ENCODE data around the gene FYCO1.
A peak's percentile ranks its signal among the peaks of the same experiment; 100 is the strongest.

Gene FYCO1

GRCh38 chr3:45940004-45940780, 55.4 kb downstream of the FYCO1 start:
- no peak for DNase-seq

DNA sequence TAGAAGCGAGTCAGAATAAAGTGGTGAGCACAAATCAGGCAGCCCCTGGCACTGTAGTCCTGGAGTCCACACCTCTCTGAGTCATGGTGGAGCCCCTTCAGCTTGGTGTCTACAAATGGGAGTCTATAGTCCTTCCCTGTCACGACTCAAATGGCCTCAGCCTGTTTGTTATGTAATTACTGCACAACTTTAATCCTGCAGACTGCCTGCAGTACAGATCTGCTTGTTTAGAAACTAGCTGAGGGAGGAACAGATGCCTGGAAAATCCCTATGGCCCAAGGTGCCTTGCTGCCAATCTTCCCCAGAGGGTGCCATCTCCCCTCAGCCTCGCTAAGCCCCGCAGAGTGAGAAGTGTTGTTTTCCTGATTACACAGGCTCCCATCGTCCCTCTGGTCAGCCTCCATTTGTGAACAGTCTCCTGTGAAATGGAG, 56.3 kb downstream of the FYCO1 start:
- DNase-seq, result no peak

DNA sequence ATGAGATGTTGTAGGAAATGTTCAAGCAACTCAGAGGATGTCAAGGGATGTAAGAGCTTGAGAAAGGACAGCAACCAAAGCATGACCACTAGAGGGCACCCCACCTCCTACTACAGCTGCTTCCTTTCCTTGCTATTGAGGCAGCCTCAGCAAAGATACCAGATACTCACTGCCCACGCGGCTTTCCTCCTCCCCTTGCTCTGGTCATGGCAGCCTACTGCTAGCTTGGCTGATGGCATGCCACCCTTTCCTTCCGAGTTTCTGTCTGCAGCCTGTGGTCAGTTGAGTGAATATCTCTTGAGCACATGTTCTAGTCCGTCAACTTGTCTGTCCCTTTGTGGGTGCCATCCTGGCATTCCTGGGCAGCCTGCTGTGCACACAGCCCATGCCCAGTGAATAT, 56.8 kb downstream of the FYCO1 start:
- peak; percentile 65 to 71 for DNase-seq

GRCh38 chr3:45938043-45938435, 57.6 kb downstream of the FYCO1 start:
- DNase-seq, result no peak

DNA sequence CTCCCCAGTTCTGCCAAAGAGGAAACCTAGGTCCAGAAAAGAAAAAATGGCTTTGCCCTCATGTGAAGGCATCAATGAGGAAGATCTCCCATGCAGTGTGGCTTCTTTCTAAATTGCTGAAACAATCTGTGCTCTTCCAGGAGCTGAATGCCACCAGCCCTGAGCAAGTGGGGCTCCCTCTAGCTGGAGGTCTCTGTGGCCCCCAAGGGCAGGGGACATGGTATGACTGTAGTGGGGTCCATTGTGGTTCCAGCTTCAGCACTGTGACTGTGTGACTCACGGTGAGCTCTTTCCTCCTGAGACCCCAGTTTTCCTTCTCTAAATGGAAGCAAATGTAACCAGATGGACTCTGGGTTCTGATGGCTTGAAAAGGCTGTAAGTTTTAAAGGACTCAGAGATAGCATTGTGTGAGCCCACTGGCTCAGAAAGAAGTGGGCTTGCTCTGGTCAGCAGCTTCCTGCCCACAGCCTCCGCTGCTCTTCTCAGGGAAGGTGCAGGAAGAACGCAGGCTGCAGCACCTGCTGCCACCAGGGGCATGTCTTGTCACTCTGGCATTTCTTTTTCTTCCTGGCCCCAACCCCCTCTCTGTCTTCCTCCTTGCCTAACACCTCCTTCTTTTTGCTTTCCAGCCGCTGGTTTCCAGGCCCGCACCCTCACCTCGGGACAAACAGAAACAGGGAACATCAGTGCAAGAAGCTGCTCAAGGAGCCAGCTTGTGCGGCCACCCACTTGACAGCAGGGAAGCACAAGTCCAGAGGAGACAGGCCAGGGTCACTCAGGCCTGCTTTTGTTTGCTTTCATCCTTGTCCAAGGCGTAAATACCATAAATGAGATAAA, 58.2 kb downstream of the FYCO1 start:
- DNase-seq, result no peak

GRCh38 chr3:45936261-45936660, 59.4 kb downstream of the FYCO1 start:
- no peak for DNase-seq

- DNase-seq, result no peak
Measured at GRCh38 chr3:45933591-45933990, 62.0 kb downstream of the FYCO1 start.

GRCh38 chr3:45932112-45932511, 63.5 kb downstream of the FYCO1 start:
- no peak for DNase-seq

- DNase-seq, result no peak
Measured at GRCh38 chr3:45931496-45931895, 64.1 kb downstream of the FYCO1 start.

DNA sequence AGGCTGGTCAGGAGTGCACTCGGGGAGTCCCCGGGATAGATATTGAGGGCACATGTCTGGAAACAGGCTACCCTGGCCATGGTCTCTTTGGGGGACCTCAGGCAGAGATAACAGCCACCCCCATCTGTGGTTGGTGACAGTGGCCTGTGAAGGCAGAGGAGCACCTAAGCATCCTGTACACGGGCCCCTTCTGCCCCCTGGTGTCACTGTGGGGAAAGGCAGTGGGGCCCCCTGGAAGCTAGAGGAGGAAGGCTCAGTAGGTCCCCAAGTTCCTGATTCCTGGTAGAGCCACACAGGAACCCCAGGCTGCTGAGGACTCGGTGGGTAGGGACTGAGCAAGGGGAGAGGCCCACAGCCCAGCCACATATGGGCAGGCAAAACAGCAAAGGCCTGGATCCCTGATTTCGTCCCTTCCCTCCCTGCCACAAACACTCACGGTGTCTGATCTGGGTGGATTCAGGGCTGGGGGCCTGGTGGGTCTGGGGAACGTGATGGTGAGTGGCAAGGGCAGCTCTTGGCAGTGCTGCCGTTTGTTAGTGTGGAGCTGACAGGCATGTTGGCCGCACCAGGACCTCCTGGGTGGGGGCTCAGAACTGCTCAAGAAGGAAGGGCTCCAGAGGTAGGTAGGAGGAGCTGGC, 66.5 kb downstream of the FYCO1 start:
- no peak for DNase-seq

- no peak for DNase-seq
Measured at GRCh38 chr3:45927881-45928280, 67.7 kb downstream of the FYCO1 start.

- no peak for DNase-seq
Measured at GRCh38 chr3:45923755-45924154, 71.9 kb downstream of the FYCO1 start.

DNA sequence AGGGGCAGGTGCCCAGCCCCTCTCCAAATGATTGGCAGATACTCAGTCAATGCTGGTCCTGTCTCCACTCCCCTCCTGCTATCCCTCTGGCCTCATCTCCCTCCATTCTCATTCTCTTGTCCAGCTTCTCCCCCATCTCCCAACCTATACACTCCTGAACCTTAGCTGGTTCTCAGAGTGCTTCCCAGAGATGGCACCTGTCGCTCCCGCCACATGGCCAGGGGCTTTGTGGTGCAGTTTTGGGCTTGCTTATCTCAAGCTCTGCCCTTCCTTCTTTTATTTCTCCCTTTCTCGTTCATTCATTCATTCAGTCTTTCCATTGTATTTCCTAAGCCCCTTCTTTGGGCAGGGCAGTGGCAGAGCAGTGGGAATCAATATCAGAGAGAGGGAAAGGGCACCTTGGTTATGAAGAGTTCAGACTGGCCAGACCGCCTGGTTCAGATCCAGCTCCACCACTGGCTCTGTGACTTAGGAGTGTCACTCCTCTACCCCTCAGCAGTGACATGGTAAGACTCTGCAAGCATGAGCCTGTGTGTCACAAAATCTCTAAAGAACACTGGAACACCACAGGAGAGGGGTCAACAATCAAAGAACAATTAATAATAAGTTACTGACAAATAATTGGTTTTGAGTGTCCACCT, 72.6 kb downstream of the FYCO1 start:
- no peak for DNase-seq

DNA sequence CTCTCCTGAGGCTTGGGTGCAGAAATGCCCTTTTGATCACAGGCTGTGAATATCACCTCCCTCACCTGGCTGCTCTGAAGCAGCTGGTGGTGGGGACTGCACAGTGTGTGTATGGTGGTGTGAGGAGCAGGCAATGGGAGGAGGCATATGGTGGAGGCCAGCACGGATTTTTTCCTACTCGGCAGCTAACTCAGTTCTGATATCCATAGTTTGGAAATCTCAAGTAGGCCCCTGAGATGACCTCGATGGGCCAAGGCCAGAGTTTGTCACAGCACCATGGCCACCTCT, 73.6 kb downstream of the FYCO1 start:
- no peak for DNase-seq

DNA sequence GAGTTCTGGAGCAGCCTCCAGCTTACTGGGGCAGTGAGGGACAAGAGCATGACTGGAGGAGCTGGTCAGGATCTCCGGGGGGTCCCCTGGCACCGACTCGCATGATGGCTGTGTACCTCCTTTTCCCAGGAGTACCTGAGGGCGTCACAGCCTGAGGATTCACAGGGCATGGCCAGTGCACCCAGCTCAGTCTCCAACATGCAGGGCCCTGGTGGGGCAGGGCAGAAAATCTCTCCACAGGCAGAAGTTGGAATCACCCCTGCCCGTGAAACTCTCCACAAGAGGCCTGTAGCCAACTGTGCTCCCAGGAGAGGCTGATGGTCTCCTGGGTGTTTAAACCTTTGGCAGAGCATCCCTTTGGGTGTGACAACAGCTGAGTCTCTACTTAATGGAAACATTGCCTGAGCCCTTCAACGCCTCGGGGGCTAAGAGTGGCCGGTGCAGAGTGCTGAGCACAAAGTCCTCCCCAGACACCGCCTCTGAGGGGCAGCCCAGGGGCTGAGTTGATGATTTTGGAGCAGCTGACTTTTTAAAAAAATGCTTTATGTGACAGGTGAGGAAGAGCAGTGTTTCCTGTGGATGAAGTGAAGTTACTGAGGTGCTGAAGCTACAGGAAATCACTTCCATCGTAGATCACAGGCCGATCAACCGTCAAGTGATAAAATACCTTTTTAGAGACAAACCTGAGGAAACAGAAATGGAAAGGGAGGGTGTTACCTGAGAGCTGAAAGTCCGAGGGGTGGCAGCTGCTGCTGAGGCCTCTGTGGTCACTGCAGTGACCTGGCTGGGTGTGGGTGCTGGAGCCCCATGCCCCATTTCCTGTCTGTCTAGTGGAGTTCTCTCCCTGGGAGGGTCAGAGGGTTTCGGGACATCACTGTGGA, 74.2 kb downstream of the FYCO1 start:
- no peak for DNase-seq

GRCh38 chr3:45917146-45917898, 78.3 kb downstream of the FYCO1 start:
- no peak for DNase-seq

DNA sequence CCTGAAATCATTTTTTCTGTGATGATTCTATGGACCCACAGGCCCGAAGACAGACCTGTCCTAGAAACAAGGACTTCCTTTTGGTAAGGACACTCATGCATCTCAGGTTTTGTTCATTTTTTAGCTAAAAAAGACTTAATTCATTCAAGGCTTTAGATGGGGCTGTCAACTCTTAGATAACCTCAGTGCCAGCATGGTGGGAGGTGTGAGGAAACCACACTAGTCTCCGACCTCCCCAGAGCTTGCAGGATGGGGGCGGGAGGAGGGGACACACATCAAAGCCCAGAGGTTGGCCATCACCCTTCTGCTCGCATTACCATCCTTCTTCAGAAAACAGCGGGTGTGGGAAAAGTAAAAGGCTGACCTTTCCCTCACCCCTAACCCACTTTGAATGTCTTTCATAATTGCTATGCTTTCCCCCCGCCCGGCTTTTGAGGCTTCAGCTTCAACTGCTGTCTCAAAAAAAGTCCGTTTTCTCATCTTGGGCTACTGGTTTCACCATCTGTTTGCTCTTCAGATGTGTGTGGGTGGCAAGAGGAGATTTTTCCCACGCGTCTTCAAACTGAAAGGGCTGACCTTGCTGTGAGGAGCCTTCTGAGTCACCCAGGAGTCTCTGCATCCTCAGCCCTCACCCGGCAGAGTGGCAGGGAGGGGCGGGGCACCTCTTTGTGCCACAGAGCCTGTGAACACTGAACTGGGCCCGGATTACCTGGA, 79.9 kb downstream of the FYCO1 start:
- DNase-seq, result no peak

DNA sequence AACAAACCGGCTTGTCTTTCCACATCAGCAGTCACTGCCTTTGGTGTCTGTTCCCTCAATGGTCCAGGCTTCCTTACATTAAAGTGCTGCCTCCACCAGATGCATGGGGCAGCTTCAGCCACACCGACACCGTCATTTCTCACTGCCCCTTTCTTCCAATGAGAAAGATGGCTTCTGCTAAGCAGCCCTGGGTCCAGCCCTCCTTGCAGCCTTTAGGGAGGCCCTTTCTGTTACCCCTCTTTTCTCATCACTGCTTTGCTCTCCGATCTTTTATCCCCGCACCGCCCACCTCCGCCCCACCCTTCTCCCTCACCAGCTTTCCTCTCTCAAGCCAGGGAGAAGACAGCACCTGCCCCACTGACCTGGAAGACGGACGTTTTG, 80.6 kb downstream of the FYCO1 start:
- no peak for DNase-seq

DNA sequence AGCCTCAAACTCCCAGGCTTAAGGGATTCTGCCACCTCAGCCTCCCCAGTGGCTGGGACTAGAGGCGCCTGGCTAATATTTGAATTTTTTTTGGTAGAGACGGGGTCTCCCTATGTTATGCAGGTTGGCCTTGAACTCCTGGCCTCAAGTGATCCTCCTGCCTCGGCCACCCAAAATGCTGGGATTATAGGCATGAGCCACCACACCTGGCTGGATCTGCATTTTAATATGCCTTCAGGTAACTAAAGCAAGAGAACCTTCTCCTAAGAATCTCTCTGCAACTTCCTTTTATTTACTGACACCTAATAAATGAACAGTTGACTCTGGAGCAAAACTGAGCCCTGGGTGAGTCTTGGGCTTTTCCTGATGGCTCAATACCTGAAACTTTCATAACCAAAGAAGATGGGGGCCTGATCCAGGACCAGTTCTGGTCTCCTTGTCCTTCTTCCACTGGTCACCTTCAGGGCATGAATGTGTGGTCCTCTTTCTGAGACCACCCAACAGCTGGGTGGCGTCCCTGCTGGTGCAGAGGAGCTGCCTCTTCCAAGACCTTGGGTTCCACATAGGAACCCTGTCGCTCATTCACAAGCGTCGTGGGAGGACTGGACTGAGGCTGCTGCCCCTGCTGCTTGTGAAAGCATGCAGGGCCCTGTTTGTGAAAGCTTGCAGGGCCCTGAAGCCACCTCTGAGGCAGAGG, 81.1 kb downstream of the FYCO1 start:
- DNase-seq, result no peak

- no peak for DNase-seq
Measured at GRCh38 chr3:45912435-45912834, 83.2 kb downstream of the FYCO1 start.

Measured in SHP77 (cell line).